Mesothelial cell of epicardium (in vitro differentiated cells): ENCODE data around the gene CRYBG3. TPM values are rescaled to one million over a fixed set of nuclear protein-coding genes. Genes with fewer than 3 reads are reported as not detected.

Source experiments
- DNase-seq, 2 experiments: peaks; one replicate each; pipeline ENCODE4 v3.0.0; 2021; ENCODE audit warnings: low spot score in 2 of 2; ENCODE audit not compliant: unreplicated experiment in 2 of 2
- H3K27ac Mint-ChIP-seq: 2 replicates; pipeline ENCODE4 v1.8.0; 2021; ENCODE audit warnings: mixed read lengths
- H3K27me3 Mint-ChIP-seq: 2 replicates; pipeline ENCODE4 v1.8.0; 2021; ENCODE audit warnings: low read depth, mixed read lengths
- H3K36me3 Mint-ChIP-seq: 2 replicates; pipeline ENCODE4 v1.8.0; 2021; ENCODE audit warnings: mixed read lengths
- H3K4me1 Mint-ChIP-seq: 2 replicates; pipeline ENCODE4 v1.8.0; 2021; ENCODE audit warnings: mixed read lengths
- H3K4me3 Mint-ChIP-seq: 2 replicates; pipeline ENCODE4 v1.8.0; 2021; ENCODE audit warnings: mild to moderate bottlenecking, moderate library complexity, mixed read lengths
- H3K9me3 Mint-ChIP-seq: 2 replicates; pipeline ENCODE4 v1.8.0; 2021; ENCODE audit warnings: mixed read lengths
- total RNA-seq: library from RNA; stranded (reverse); gene quantifications from 3 replicates; pipeline ENCODE4 v1.2.1, GENCODE V29; 2021
- TF ChIP-seq, protein P1 (sequence below): fragments of 200-600 bp; sonication (generic); IDR thresholded peaks from one replicate; pipeline ENCODE4 v1.5.0; 2021; ENCODE audit warnings: antibody characterized with exemption; ENCODE audit not compliant: unreplicated experiment

The CRYBG3 gene
- total RNA-seq, 1 donor from 2014 or later = 6.8 TPM

DNA sequence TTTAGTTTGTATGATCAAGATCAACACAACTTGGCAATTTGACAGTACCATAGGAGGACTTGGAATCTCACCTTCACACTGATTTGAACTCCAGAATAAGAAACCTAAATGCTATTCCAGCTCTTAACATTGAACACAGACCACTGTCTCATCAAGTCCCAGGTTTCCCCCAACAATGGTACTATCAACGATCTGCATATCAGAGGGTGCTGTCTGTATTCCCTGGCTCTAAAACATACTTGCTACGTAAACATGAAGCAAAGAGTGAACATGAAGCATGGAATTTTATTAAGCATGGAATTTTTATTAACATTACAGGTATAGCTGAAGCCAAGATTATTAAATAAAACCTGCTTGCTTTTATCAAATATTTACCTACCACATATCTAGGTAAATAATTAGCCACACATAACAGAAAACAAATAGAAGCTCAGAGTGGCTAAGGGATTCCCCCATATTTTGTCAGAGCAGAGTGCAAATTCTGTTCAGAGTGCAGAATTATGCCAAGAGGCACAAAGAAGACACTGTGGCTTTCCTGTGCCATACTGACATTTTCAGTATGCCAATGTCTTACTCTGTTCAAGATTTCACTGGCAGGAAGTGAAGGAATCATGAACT is 172.6 kb downstream of the CRYBG3 start:
- TF ChIP-seq, protein P1, sequence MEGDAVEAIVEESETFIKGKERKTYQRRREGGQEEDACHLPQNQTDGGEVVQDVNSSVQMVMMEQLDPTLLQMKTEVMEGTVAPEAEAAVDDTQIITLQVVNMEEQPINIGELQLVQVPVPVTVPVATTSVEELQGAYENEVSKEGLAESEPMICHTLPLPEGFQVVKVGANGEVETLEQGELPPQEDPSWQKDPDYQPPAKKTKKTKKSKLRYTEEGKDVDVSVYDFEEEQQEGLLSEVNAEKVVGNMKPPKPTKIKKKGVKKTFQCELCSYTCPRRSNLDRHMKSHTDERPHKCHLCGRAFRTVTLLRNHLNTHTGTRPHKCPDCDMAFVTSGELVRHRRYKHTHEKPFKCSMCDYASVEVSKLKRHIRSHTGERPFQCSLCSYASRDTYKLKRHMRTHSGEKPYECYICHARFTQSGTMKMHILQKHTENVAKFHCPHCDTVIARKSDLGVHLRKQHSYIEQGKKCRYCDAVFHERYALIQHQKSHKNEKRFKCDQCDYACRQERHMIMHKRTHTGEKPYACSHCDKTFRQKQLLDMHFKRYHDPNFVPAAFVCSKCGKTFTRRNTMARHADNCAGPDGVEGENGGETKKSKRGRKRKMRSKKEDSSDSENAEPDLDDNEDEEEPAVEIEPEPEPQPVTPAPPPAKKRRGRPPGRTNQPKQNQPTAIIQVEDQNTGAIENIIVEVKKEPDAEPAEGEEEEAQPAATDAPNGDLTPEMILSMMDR = no peak
- Mint-ChIP-seq H3K27ac (no peak overlapping the region), H3K4me1 (no peaks in the 10 kb centered on the region), H3K9me3 (no peaks in the 10 kb centered on the region), H3K36me3 (no peaks in the 10 kb centered on the region), H3K27me3 (peaks cover 25% of the 10 kb centered on the region), H3K4me3 (no peak overlapping the region)
- no peak for DNase-seq

Other genes starting within 250 kb of the CRYBG3 start
- gene ARL6, start 57.3 kb upstream of the CRYBG3 start, total RNA-seq = 7.0 to 8.9 TPM (median 8.2 TPM) in 3 replicates
- gene RIOX2, start 150.4 kb downstream of the CRYBG3 start, total RNA-seq = 17.3 to 20.5 TPM (median 20.0 TPM) in 3 replicates
- not detected in 3 replicates for gene GABRR3, start 213.3 kb downstream of the CRYBG3 start, total RNA-seq